Measurements from ENCODE around the gene GUCD1. TPM values are rescaled to one million over a fixed set of nuclear protein-coding genes. Genes with fewer than 3 reads are reported as not detected.

The GUCD1 gene
- total RNA-seq, 1 experiment from 2014 or later: 48.7 TPM

DNA sequence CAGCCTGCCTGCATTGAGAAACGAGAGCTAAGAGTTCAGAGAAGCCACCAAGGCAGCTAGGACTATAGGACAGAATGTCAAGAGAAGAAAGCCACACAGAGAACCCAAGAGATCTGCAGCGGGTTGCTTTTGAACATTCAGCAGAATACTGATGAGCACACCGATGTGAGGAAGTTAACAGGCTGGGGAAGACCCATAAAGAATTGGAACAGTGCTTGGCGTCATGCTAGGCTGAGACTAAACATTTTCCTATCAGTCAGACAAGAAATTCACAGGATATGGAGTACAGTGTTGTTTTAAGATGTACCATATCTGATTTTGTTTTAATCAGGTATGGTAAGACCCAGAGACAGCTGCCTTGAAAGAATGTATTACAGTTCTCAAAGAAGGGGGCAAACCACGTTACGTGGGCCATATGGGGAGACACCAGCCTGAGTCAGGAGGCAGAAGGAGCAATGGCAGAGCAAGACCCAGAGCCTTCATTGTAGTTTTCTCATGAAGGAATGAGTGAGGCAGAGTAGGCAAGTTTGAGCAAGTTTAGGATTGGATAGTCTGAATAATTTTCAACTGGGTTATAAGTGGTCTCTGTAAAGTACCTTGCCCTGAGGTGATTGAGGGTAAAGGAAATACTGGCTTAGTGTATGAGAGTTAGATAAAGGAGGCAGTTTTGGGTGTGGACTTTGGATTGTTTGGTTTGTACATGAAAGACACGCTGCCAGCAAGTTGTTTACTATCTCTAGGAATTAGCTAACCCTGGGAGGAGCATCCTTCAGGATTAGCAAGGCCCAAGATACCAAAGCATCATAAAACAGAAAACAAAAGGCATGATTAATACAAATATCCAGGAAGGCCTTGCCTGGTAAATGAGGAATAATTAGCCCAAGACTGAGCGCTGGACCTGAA lies 23.7 kb upstream of the GUCD1 start:
- Histone ChIP-seq H3K4me1 (ENCODE audit: control insufficient read depth in 1 of 2, insufficient read depth in 2 of 2, low read length in 2 of 2) (no peaks in the 10 kb centered on the region), H4K20me1 (ENCODE audit: insufficient read depth) (no peaks in the 10 kb centered on the region), H2AFZ (ENCODE audit: low read depth, low read length, poor library complexity, severe bottlenecking) (no peak overlapping the region), H3K27ac (ENCODE audit: low read depth, low read length) (no peak overlapping the region), H3K4me2 (ENCODE audit: low read length) (no peak overlapping the region), H3K9ac (ENCODE audit: low read length) (no peak overlapping the region), H3K9me2 (ENCODE audit: insufficient read depth) (no peaks in the 10 kb centered on the region), H3K27me3 (ENCODE audit: insufficient read depth, low read length) (no peaks in the 10 kb centered on the region), H3K36me3 (ENCODE audit: control insufficient read depth in 1 of 2, insufficient read depth in 2 of 2, low read length in 2 of 2) (peaks cover 9 to 15% of the 10 kb centered on the region in 2 experiments; a peak in 3 of 4 replicates), H3K4me3 (replicated peaks in 1 of 2; ENCODE audit: low read depth in 1 of 2, low read length in 2 of 2) (no peak overlapping the region), H3K9me3 (ENCODE audit: control insufficient read depth in 1 of 2, insufficient read depth in 1 of 2, low read depth in 1 of 2, low read length in 2 of 2) (no peaks in the 10 kb centered on the region), H3K79me2 (ENCODE audit: insufficient read depth, low read length) (no peaks in the 10 kb centered on the region; the same call in 1 of the 2 replicates)
- ChIA-PET CTCF (no interaction called here), POLR2A (no interaction called here), RAD21 (ENCODE audit: low non-redundant PET in 1 of 2, low total read pairs in 2 of 2, uncharacterized antibody in 2 of 2, unreplicated experiment in 2 of 2) (no interaction called here)
- DNase-seq (ENCODE audit: low read depth, low spot score): no peak
- ATAC-seq: no peak
- BruUV-seq (replicated peaks): no TSS peak
- TF ChIP-seq FOSL1 (IDR thresholded peaks at IDR 0.05; ENCODE audit: low read depth) (no peak), SRF (IDR thresholded peaks at IDR 0.05; ENCODE audit: low read depth) (no peak), EZH2 (IDR thresholded peaks at IDR 0.05) (no peak), JUND (IDR thresholded peaks at IDR 0.05) (no peak), EGR1 (IDR thresholded peaks at IDR 0.05; ENCODE audit: low read depth) (no peak)
- intact Hi-C loops (cut with micrococcal nuclease): no loop called here

DNA sequence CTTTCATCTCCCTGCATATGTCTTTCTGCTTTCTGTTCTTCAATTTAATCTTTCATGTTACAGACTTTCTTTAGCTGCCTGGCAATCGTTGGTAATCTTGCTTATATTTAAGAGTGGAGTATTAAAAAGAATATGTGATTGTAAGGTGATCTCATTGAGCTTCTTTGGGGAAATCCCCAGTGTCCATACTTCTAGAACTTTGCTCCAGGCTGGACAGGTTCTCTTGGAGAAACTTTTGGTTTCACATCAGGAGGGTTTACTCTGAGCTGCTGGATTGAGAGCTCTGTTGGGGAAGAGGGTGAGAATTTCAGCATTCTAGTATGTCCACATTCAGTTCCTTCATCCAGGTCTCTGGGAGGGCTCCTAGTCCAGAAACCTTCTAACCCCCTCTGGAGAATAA lies 21.8 kb upstream of the GUCD1 start:
- BruUV-seq (replicated peaks): no TSS peak
- Histone ChIP-seq H3K79me2 (ENCODE audit: insufficient read depth, low read length) (peaks cover 4% of the 10 kb centered on the region; the same call in 1 of the 2 replicates), H3K27me3 (ENCODE audit: insufficient read depth, low read length) (no peaks in the 10 kb centered on the region), H3K27ac (ENCODE audit: low read depth, low read length) (no peak overlapping the region), H3K4me3 (replicated peaks in 1 of 2; ENCODE audit: low read depth in 1 of 2, low read length in 2 of 2) (no peak overlapping the region), H4K20me1 (ENCODE audit: insufficient read depth) (no peaks in the 10 kb centered on the region), H3K4me1 (ENCODE audit: control insufficient read depth in 1 of 2, insufficient read depth in 2 of 2, low read length in 2 of 2) (no peaks in the 10 kb centered on the region), H3K36me3 (ENCODE audit: control insufficient read depth in 1 of 2, insufficient read depth in 2 of 2, low read length in 2 of 2) (peaks cover 24 to 33% of the 10 kb centered on the region in 2 experiments; a peak in 3 of 4 replicates), H3K9me2 (ENCODE audit: insufficient read depth) (no peaks in the 10 kb centered on the region), H3K9me3 (ENCODE audit: control insufficient read depth in 1 of 2, insufficient read depth in 1 of 2, low read depth in 1 of 2, low read length in 2 of 2) (no peaks in the 10 kb centered on the region), H2AFZ (ENCODE audit: low read depth, low read length, poor library complexity, severe bottlenecking) (no peak overlapping the region), H3K9ac (ENCODE audit: low read length) (no peak overlapping the region), H3K4me2 (ENCODE audit: low read length) (no peak overlapping the region)
- ChIA-PET POLR2A (no interaction called here), CTCF (no interaction called here), RAD21 (ENCODE audit: low non-redundant PET in 1 of 2, low total read pairs in 2 of 2, uncharacterized antibody in 2 of 2, unreplicated experiment in 2 of 2) (no interaction called here)
- intact Hi-C loops (cut with micrococcal nuclease): no loop called here
- ATAC-seq (no peak), DNase-seq (ENCODE audit: low read depth, low spot score) (no peak)
- no peak for TF ChIP-seq FOSL1 (IDR thresholded peaks at IDR 0.05; ENCODE audit: low read depth)
- TF ChIP-seq SRF (IDR thresholded peaks at IDR 0.05; ENCODE audit: low read depth): no peak
- TF ChIP-seq POLR2AphosphoS5 (IDR thresholded peaks at IDR 0.05; ENCODE audit: low read depth, low read length): no peak
- TF ChIP-seq, protein P1, sequence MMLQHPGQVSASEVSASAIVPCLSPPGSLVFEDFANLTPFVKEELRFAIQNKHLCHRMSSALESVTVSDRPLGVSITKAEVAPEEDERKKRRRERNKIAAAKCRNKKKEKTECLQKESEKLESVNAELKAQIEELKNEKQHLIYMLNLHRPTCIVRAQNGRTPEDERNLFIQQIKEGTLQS (IDR thresholded peaks at IDR 0.05): no peak
- TF ChIP-seq TCF7L2 (IDR thresholded peaks at IDR 0.05; ENCODE audit: borderline replicate concordance, extremely low read depth, insufficient read depth, insufficient read length): no peak
- TF ChIP-seq EGR1 (IDR thresholded peaks at IDR 0.05; ENCODE audit: low read depth): no peak
- TF ChIP-seq RAD21 (IDR thresholded peaks at IDR 0.05; ENCODE audit: low read depth): no peak
- TF ChIP-seq, protein P2, sequence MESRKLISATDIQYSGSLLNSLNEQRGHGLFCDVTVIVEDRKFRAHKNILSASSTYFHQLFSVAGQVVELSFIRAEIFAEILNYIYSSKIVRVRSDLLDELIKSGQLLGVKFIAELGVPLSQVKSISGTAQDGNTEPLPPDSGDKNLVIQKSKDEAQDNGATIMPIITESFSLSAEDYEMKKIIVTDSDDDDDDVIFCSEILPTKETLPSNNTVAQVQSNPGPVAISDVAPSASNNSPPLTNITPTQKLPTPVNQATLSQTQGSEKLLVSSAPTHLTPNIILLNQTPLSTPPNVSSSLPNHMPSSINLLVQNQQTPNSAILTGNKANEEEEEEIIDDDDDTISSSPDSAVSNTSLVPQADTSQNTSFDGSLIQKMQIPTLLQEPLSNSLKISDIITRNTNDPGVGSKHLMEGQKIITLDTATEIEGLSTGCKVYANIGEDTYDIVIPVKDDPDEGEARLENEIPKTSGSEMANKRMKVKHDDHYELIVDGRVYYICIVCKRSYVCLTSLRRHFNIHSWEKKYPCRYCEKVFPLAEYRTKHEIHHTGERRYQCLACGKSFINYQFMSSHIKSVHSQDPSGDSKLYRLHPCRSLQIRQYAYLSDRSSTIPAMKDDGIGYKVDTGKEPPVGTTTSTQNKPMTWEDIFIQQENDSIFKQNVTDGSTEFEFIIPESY (IDR thresholded peaks at IDR 0.05; ENCODE audit: extremely low read depth, insufficient replicate concordance, low read length): no peak
- no peak for TF ChIP-seq ZFX (IDR thresholded peaks at IDR 0.05)
- TF ChIP-seq, protein P3, sequence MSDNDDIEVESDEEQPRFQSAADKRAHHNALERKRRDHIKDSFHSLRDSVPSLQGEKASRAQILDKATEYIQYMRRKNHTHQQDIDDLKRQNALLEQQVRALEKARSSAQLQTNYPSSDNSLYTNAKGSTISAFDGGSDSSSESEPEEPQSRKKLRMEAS (IDR thresholded peaks at IDR 0.05): no peak
- TF ChIP-seq SIN3A (IDR thresholded peaks at IDR 0.05; ENCODE audit: low read depth): no peak
- no peak for TF ChIP-seq ELF1 (IDR thresholded peaks at IDR 0.05; ENCODE audit: borderline replicate concordance, low read depth)
- TF ChIP-seq, protein P4, sequence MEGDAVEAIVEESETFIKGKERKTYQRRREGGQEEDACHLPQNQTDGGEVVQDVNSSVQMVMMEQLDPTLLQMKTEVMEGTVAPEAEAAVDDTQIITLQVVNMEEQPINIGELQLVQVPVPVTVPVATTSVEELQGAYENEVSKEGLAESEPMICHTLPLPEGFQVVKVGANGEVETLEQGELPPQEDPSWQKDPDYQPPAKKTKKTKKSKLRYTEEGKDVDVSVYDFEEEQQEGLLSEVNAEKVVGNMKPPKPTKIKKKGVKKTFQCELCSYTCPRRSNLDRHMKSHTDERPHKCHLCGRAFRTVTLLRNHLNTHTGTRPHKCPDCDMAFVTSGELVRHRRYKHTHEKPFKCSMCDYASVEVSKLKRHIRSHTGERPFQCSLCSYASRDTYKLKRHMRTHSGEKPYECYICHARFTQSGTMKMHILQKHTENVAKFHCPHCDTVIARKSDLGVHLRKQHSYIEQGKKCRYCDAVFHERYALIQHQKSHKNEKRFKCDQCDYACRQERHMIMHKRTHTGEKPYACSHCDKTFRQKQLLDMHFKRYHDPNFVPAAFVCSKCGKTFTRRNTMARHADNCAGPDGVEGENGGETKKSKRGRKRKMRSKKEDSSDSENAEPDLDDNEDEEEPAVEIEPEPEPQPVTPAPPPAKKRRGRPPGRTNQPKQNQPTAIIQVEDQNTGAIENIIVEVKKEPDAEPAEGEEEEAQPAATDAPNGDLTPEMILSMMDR (IDR thresholded peaks at IDR 0.05 in 2 of 3, conservative IDR thresholded peaks at IDR 0.05 in 1 of 3; ENCODE audit: borderline replicate concordance in 1 of 3, insufficient read depth in 1 of 3, low read depth in 2 of 3, low read length in 2 of 3): no peak
- no peak for TF ChIP-seq CBX3 (IDR thresholded peaks at IDR 0.05; ENCODE audit: low read depth)
- no peak for TF ChIP-seq EZH2 (IDR thresholded peaks at IDR 0.05)
